ENCODE measurements around the gene KLC4.

DNA sequence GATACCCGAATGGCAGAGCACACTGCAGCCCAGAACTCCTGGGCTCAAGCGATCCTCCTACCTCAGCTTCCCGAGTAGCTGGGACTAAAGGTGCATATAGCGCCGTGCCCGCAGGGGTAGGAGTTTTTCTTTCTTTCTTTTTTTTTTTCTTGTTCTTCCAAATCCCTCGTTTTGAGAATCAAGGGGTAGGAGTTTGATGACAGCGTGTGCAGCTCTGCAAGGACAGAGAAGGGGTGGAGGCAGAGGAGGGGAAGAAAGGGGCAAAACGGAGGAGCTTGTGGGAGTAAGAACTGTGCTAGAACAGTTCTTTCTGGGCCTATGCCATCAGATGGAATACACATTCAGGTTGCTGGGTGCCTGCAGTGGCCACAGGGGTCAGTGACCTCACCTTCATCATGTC lies 22.7 kb upstream of the KLC4 start:
- TF ChIP-seq CTCF (IDR thresholded peaks at IDR 0.05; ENCODE audit: low read depth, low read length) (no peak), EZH2phosphoT487 (IDR thresholded peaks at IDR 0.05; ENCODE audit: low read depth) (no peak)

Measured in OCI-LY3 (cell line).